ENCODE results near the gene ANO10. TPM values are rescaled to one million over a fixed set of nuclear protein-coding genes. Genes with fewer than 3 reads are reported as not detected.
"Not testable (repeated sequence)": the region's sequence is repeated elsewhere in the genome, so short reads cannot be mapped to it uniquely, and the experiment has no call there.

ANO10 gene
- total RNA-seq, 1 donor from 2014 or later: 24.9 TPM

- H3K4me1 ChIP-seq: no peaks in the 10 kb centered on the region
- no peak overlapping the region for H3K27ac ChIP-seq
- no peak overlapping the region for H3K4me3 ChIP-seq
- intact Hi-C loops (cut with DNase I): no loop called here
- no peaks in the 10 kb centered on the region for H3K36me3 ChIP-seq
- no peak for TF ChIP-seq CTCF (IDR thresholded peaks at IDR 0.05)
- H3K9me3 ChIP-seq: no peaks in the 10 kb centered on the region
- H3K27me3 ChIP-seq: no peaks in the 10 kb centered on the region
- DNase-seq (ENCODE audit: low spot score in 2 of 2): no peak
Measured at GRCh38 chr3:43489930-43490329, 131.9 kb downstream of the ANO10 start.

- Histone ChIP-seq H3K4me1 (no peaks in the 10 kb centered on the region), H3K4me3 (no peak overlapping the region), H3K36me3 (no peaks in the 10 kb centered on the region), H3K27me3 (no peaks in the 10 kb centered on the region), H3K27ac (no peak overlapping the region), H3K9me3 (no peaks in the 10 kb centered on the region)
- TF ChIP-seq CTCF (IDR thresholded peaks at IDR 0.05): no peak
- no peak for DNase-seq (ENCODE audit: low spot score in 2 of 2)
- intact Hi-C loops (cut with DNase I): no loop called here
Measured at GRCh38 chr3:43485931-43486330, 135.9 kb downstream of the ANO10 start.

- Histone ChIP-seq H3K4me3 (no peak overlapping the region), H3K9me3 (no peaks in the 10 kb centered on the region), H3K27ac (no peak overlapping the region), H3K36me3 (no peaks in the 10 kb centered on the region), H3K4me1 (no peaks in the 10 kb centered on the region), H3K27me3 (no peaks in the 10 kb centered on the region)
- TF ChIP-seq CTCF (IDR thresholded peaks at IDR 0.05): no peak
- intact Hi-C loops (cut with DNase I): no loop called here
- no peak for DNase-seq (ENCODE audit: low spot score in 2 of 2)
Measured at GRCh38 chr3:43484926-43485488, 136.8 kb downstream of the ANO10 start.

GRCh38 chr3:43481375-43481774, 140.4 kb downstream of the ANO10 start:
- Histone ChIP-seq H3K36me3 (no peaks in the 10 kb centered on the region), H3K27me3 (no peaks in the 10 kb centered on the region), H3K27ac (no peak overlapping the region), H3K4me3 (no peak overlapping the region), H3K9me3 (no peaks in the 10 kb centered on the region), H3K4me1 (no peaks in the 10 kb centered on the region)
- intact Hi-C loops (cut with DNase I): no loop called here
- TF ChIP-seq CTCF (IDR thresholded peaks at IDR 0.05): no peak
- no peak for DNase-seq (ENCODE audit: low spot score in 2 of 2)

- H3K9me3 ChIP-seq; DNase-seq (ENCODE audit: low spot score in 2 of 2); intact Hi-C loops (cut with DNase I); H3K27ac ChIP-seq; H3K36me3 ChIP-seq; H3K27me3 ChIP-seq; H3K4me3 ChIP-seq; H3K4me1 ChIP-seq: not testable (repeated sequence)
Measured at GRCh38 chr3:43478839-43479238, 143.0 kb downstream of the ANO10 start.

GRCh38 chr3:43478118-43478785, 143.6 kb downstream of the ANO10 start:
- Histone ChIP-seq H3K27me3 (no peaks in the 10 kb centered on the region), H3K4me3 (no peak overlapping the region), H3K4me1 (no peaks in the 10 kb centered on the region), H3K36me3 (no peaks in the 10 kb centered on the region), H3K9me3 (no peaks in the 10 kb centered on the region), H3K27ac (peak overlapping the region in 1 of 2 donors; percentile 25)
- intact Hi-C loops (cut with DNase I): no loop called here
- TF ChIP-seq CTCF (IDR thresholded peaks at IDR 0.05): no peak
- no peak for DNase-seq (ENCODE audit: low spot score in 2 of 2)
